Measurements from ENCODE around the gene SECISBP2L.

DNA sequence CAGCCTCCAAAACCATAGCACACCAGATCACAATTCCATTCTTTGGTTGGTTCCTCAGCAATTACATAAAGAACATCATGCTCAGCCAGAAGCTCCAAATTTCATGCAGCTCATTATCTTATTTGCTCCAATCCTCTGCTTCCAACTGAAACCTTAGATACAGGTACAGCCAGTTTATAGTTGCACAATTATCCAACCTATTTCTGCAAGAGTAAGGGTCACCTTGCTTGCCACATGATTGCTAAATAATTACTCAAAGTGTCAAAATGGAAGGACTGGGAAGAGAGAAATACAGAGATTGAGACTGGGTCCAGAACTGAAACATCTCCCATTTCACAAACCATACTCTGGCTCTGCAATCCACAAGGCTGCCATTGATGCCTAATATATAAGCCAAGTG is 59.1 kb downstream of the SECISBP2L start:
- TF ChIP-seq EZH2 (IDR thresholded peaks at IDR 0.05; ENCODE audit: borderline replicate concordance) = no peak
- TF ChIP-seq, protein P1, sequence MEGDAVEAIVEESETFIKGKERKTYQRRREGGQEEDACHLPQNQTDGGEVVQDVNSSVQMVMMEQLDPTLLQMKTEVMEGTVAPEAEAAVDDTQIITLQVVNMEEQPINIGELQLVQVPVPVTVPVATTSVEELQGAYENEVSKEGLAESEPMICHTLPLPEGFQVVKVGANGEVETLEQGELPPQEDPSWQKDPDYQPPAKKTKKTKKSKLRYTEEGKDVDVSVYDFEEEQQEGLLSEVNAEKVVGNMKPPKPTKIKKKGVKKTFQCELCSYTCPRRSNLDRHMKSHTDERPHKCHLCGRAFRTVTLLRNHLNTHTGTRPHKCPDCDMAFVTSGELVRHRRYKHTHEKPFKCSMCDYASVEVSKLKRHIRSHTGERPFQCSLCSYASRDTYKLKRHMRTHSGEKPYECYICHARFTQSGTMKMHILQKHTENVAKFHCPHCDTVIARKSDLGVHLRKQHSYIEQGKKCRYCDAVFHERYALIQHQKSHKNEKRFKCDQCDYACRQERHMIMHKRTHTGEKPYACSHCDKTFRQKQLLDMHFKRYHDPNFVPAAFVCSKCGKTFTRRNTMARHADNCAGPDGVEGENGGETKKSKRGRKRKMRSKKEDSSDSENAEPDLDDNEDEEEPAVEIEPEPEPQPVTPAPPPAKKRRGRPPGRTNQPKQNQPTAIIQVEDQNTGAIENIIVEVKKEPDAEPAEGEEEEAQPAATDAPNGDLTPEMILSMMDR (IDR thresholded peaks at IDR 0.05; ENCODE audit: poor library complexity) = no peak

Data from hepatocyte (in vitro differentiated cells).